Stimulated activated CD8-positive, alpha-beta memory T cell treated with anti-CD3 and anti-CD28 coated beads, Interleukin-12 subunit alpha, Interleukin-12 subunit beta, amount 100 ng/mL, for 24 hours (primary cell): ENCODE measurements around the gene NR4A1.
A peak's percentile ranks its signal among the peaks of the same experiment; 100 is the strongest.

Experiments used
- DNase-seq: peaks from one replicate; pipeline ENCODE4 v3.0.0-alpha.2; 2020; ENCODE audit errors: extremely low read depth

The NR4A1 gene

GRCh38 chr12:52018433-52019112 lies 32.7 kb upstream of the NR4A1 start:
- DNase-seq: no peak

GRCh38 chr12:52019113-52019770 lies 32.0 kb upstream of the NR4A1 start:
- DNase-seq: no peak

GRCh38 chr12:52020539-52021336 lies 30.5 kb upstream of the NR4A1 start:
- no peak for DNase-seq

GRCh38 chr12:52022841-52023181 lies 28.4 kb upstream of the NR4A1 start:
- no peak for DNase-seq

- peak; percentile 74 for DNase-seq
These were observed 27.9 kb upstream of the NR4A1 start for GRCh38 chr12:52023182-52023975.

- DNase-seq: no peak
These were observed 27.1 kb upstream of the NR4A1 start for GRCh38 chr12:52023976-52024688.

GRCh38 chr12:52024845-52025230 lies 26.4 kb upstream of the NR4A1 start:
- no peak for DNase-seq

GRCh38 chr12:52026263-52026662 lies 25.0 kb upstream of the NR4A1 start:
- no peak for DNase-seq

- no peak for DNase-seq
These were observed 24.0 kb upstream of the NR4A1 start for GRCh38 chr12:52027085-52027843.

GRCh38 chr12:52029685-52030084 lies 21.6 kb upstream of the NR4A1 start:
- DNase-seq: no peak

GRCh38 chr12:52032446-52032803 lies 18.8 kb upstream of the NR4A1 start:
- no peak for DNase-seq

- DNase-seq: peak; percentile 73
These were observed 18.3 kb upstream of the NR4A1 start for GRCh38 chr12:52032804-52033445.

- no peak for DNase-seq
These were observed 17.6 kb upstream of the NR4A1 start for GRCh38 chr12:52033446-52034140.

- DNase-seq: no peak
These were observed 16.1 kb upstream of the NR4A1 start for GRCh38 chr12:52035190-52035589.

- no peak for DNase-seq
These were observed 15.3 kb upstream of the NR4A1 start for GRCh38 chr12:52035926-52036325.

- no peak for DNase-seq
These were observed 14.6 kb upstream of the NR4A1 start for GRCh38 chr12:52036587-52037171.

GRCh38 chr12:52037248-52037861 lies 13.9 kb upstream of the NR4A1 start:
- no peak for DNase-seq

- no peak for DNase-seq
These were observed 12.8 kb upstream of the NR4A1 start for GRCh38 chr12:52038447-52038846.

GRCh38 chr12:52041035-52041434 lies 10.2 kb upstream of the NR4A1 start:
- no peak for DNase-seq
